NCI-H1105 (cell line): ENCODE results near the gene COL16A1.

ENCODE experiments used
- DNase-seq: peaks from one replicate; lab custom pipeline; 2025; lab: John Stamatoyannopoulos, UW

Gene COL16A1

DNA sequence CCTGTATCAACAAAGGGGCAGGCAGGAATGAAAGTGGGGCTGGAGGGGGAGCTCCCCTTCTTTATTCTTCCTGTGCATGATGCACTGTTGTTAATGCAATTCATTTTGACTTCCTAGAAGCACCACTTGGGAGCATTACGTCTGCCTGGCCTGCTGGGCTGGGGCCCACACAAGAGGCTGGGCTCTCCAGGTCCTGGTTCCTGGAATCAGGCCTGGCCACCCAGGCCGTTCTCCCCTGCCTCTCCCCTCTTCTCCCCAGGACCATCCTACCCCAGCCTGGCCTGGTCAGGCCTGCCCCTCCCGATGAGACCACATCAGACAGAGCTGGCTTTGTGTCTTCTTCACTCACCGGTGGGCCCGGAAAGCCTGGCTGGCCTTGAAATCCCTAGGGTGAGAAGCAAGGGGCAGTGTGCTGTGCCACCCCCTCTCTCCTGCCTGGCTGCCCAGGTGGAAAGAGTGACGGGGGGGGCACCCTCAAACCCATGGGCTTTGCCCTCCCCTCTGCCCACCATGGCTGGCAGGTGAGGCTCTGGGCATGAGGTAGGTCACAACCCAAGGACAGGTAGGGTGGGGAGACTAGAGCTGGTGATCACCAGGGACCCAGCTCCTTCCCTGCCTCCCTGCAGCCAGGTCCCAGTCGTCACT, 38.5 kb downstream of the COL16A1 start:
- no peak for DNase-seq

DNA sequence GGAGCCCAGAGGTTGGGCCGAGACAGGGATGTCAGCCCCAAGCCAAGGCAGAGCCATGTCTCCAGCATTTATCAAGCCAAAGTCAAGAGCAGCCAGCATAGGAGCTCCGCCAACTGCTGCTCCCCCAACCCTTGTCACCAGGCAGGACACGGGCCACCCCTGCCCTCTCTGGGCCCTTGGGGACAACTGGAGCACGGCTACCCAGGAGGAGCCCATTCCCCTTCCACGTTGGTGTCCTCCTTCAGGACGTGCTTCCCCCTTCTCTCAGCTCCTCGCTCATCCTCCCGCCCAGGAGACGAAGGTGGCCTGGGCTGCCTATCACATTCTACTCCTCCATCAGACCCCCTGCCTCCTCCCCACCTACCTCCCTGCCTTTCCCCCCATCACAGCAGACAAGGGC, 39.3 kb downstream of the COL16A1 start:
- no peak for DNase-seq

DNA sequence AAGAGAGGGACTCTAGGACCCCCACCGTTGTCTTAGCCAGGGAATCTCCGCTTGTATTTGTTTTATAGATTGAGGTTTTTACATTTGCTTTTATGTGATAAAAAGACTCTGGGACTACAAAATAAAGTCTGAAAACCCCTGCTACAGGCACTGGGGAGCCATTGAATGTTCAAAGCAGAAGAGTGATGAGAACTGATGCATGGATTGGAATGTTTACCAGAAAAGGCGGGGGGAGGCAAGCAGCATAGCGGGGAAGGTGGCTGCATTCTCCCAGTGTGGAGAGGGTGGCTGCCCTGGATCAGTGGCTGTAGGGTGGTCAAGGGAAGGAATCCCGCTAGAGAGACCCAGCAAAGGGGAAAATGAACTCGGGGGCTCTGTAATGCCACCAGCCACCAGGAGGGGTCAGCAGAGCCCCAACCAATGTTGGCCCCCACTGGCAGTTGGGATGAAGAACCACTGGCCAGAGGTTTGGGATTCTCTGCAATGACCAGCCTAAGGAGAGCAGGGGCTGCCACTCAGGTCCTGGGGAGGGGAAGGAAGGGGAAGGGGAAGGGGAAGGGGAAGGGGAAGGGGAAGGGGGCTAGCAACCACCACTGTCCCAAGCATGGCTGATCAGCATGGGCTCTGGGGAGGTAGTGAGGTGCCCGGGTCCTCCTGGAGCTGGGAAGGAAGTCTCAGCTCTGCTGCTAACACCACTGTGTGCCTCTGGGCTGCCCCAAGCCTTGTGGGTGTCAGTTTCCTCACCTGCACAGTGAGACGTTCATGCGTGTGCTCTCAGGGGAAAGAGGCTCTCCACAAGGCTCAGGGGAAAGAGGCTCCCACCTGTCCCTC, 40.0 kb downstream of the COL16A1 start:
- peak; percentile 34 for DNase-seq

DNA sequence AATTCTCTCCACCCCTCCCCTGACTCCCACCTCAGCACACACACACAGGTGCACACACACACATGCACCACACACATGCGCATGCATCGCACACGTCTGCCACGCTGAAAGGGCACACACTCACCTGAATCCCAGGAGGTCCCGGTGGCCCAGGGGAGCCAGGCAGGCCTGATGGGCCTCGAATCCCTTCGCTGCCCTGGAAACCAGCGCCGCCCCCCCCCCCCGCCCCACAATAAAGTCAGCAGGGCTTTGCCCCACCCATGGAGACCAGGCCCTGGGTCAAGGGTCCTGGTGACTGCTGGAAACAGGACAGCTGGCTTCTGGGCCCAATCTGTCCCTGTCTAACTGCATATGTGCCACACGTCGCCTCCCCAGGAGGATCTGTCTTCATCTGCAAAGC, 41.4 kb downstream of the COL16A1 start:
- DNase-seq: no peak

DNA sequence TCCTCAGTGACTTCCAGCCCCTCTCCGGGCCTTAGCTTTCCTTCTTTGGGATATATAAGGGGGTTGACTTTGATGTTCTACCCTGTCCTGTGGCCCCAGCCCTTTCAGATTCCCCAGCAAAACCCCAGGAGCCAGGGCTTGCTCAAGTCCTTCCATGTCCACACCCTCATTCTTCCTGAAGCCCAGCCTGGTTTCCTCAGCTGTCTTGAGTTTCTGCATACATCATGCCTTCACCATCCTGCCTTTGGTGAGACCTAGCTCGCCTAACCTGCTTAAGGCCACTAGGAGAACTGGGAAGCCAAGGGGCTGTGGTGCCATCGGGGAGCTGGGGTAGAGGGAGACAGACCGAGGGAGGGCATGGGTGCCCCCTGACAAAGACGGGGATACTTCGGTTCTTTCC, 42.0 kb downstream of the COL16A1 start:
- DNase-seq: no peak

DNA sequence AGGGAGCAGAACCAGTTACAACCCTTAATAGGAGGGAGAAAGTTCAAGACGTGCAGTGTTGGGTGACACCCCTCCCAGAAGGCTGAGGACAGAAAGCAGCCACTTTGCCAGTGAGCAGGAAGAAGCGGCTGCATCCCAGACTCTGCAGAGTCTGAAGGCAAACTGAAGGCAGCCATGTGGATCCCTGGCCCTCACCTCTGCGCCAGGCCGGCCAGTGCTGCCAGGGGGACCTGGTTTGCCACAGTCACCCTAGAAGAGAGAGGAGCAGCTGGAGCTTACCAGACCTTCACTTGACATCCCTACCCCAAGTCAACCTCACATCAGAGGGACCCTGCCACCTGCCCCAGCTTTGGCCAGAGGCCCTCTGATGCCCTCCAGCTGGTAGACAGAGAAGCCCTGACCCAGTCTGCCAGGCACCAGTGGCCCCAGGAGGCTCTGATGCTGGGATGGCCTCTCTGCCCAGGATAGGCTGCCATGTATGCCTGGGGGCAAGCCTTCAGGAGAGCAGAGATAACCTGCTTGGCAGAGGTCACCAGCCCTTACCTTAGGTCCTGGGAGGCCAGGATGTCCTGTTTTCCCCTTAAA, 42.9 kb downstream of the COL16A1 start:
- no peak for DNase-seq

DNA sequence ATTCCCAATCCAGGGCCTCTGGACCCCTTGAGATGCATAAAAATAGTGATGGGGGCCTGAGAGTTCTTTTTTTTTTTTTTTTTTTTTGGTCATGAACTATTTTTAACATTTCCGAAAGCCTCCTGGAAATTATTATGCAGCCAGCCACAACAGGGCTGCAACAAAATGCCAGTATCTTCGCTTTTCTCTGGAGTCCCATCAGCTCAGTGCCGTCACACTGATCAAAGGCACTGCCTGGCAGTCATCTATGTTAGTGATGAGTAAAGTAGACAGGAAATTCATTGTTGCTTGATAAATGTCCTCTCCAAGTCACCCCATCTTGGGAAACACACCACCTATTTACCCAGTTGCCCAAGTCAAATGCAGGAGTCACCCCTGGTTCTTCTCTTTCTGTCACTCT, 43.9 kb downstream of the COL16A1 start:
- DNase-seq: no peak

DNA sequence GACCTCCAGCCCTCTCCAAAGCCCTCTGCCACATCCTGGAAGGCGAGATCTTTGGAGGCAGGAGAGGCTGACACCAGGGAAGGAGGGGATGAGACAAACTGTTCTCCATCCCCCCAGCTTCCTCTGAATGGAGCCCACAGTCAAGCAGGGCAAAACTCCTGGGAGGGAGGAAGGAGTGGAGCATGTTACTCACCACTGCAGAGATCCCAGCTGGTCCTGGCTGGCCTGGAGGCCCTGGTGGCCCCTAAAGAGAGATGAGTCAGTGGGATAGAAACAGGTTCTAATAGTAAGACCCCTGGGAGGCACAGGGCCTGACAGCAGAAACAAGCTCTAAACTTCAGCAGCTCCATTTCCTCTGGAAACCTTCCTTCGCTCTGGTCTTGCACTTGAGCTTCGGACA, 45.1 kb downstream of the COL16A1 start:
- DNase-seq: no peak

DNA sequence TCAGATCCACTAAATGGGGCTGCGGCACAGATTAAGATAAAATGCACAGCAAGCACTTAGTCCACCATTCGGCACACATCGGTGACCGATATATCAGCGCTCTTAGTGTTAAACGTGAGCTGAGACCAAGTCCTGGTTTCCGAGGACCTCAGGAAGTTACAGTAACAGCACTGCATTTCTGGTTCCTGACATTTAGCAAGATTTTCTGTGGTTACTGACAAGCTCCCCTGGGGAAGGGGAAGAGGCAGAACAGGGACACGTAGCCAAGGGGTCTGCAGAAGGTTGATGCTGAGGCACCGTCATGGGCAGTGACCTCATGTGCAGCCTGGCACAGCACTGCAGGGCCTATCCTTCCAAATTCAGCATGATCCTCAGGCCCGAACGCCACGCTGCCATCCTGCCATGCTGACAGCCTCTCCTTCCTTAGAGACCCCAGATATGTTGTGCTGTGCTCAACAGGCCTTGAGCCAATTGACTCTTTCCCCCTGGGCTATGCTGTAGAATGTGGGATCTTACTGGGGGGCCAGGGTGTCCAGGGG, 45.8 kb downstream of the COL16A1 start:
- no peak for DNase-seq

DNA sequence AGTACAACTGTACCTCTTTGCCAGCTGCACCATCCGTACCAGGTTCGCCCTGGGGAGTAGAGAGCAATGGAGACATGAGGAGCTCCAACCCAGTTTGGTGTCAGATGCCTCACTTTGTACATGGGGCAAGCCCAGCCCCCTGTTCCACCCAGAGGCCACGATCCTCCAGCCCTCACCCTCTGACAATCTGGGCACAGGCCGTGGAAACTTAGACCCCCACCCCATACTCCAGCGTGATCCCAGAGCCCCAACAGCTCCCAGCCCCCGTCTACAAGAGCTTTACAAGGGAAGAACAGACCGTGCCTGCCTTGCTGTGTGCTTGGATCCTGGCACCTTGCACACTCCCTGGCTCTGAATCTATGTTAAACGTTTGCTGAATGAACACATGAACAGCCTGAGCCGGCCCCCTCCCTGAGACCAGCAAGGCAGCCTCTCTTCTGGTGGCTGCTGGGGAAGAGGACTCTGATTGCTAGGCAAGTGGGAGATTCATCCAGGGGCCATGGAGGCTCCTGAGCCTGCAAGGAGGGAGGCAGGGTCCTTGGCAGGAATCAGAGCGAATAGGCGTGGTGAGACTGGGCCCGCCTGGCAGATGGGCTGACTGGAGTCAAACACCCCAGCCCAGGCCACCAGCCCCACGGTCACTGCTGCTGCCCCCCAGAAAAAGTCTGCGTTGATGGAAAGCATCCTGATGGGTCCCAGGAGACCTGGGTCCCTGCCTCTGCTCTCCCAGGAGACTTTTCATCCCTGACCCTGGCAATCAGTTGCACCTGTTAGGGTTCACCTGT, 46.6 kb downstream of the COL16A1 start:
- no peak for DNase-seq

DNA sequence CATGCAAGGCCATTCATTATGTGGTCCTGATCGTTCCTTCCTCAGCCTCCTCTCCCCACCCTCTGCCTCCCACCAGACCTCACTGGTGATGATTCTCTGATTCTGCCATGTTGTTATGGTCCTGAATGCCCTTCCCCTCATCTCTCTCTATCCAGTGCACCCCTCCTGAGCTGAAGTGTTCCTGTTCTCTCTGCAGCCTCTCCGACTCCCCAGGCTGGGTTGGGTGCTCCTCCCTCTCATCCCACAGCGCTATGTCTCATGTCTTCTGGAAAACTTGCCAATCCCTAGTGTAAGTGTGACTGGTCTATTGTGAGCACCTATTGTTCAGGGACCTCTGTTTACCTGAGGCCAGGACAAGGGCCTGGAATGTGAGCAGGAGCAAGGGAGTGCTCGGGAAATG, 48.1 kb downstream of the COL16A1 start:
- DNase-seq: no peak

DNA sequence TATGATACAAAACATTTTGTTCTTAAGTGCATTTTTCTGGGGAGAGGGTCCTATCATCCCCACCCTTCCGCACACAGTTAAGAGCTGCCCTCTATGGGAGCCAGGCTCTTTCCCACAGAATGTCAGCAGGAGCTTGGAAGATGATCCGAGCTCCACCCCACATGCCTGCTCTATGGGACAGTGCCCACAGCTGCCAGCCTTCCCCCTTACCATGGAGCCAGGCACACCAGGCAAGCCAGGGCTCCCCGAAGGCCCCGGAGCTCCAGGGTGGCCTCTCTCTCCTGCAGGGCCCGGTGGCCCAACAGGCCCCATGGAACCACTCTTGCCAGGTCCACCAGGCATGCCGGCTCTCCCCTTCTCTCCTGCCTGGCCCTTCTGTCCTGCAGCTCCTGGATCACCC, 48.7 kb downstream of the COL16A1 start:
- DNase-seq: no peak

DNA sequence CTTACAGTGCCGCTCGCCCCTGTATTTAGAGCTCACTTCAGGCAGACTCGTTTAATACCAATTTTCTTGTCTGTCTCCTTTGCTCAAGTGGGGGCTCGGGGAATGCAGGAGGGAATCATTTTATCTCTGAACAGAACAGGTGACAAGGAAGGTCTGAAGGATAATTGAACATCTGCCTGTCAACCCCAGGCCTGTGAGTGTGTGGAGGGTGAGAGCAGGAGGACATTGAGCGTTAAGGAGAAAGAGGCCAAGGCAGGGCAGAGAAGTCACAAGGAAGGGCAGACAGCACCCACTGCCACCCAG, 49.4 kb downstream of the COL16A1 start:
- DNase-seq: no peak

DNA sequence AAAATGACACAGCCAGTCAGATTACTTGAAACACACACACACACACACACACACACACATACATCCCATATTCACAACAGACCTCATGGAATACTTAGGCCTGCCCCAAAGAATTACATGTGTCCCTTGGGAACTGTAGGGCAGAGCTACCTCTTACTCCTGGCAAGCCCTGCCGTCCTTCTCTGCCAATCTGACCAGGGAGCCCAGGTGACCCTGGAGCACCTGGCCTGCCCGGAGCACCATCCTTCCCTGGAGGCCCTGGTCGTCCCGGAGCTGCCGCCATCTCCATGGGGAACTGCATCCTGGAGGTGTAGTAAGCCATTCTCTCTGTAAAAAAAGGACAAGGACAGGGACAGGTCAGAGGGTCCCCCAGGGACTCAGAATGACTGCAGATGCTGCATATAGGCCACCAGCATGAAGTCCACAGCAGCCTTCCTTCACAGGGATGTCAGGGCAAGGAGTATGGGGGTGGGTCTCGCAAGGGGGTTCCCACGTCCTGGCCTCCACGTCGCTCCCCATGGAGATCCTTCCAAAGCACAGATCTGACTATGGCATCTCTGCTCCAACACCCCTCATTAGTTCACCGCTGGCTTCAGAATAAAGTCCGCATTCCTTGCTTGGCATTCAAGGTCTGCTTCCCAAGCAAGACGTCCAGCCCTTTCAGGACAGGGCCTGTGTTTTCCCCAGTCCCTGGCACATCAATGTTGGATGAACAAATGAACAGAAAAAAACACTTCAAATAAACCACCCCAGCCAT, 49.9 kb downstream of the COL16A1 start:
- DNase-seq: no peak

DNA sequence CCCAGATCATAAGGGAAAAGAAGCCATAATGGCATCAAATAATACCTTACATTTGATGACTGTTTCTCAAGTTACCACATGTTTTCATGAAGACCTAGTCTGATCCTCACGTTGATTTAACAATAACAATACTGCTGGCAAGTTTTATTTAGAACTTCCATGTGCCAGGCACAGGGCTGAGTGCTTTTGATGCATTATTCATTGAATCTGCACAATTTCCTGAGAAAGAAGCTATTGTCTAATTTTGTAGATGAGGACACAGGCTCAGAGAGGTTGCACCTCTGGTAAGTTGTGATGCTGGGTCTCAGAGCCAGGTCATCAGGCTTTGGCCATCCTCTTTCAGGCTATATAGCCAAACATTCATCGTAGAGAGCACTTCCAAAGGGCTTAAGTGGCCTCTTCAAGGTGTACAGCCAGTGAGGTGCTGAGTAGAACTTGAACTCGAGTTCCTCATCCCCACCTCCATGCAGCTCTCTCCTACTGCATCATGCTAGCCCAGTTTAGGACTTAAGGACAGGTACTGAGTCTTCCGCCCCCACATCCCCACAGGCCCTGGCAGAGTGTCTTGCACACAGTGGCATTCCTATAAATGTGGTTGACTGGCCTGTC, 50.8 kb downstream of the COL16A1 start:
- DNase-seq: no peak

DNA sequence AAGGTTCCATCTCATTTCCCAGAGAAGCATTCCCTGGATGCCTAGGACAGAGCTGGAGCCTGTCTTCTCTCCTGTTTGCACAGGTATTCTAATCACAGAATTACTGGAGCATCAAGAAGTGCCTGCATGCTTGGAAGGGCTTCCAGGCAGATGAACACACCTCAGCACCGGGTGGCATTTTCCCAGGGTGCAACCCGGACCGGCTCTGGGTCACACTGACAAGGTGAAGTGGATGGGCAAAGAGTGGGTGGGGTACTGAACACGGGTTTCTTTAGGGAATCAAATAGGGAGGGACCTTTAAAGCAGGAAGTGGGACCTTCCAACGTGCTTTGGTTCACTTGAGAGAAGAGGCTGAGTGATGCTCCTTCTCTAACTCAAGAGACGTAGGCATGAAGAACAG, 52.1 kb downstream of the COL16A1 start:
- no peak for DNase-seq

DNA sequence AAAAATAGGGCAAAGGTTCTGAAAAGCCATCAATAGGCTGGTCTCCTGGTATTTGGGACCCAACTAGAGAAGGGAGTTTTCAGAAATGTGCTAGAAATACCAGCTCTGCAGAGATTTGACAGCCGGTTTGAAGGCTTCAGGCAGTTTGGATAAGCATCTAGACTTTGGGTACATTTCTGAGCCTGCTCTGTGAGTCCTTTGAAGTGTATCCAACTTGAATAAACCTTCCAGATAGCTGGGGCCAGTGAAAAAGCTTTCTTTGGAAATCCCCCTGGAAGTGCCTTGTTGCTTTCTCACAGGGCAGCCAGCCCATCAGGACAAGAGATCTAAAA, 52.8 kb downstream of the COL16A1 start:
- no peak for DNase-seq

DNA sequence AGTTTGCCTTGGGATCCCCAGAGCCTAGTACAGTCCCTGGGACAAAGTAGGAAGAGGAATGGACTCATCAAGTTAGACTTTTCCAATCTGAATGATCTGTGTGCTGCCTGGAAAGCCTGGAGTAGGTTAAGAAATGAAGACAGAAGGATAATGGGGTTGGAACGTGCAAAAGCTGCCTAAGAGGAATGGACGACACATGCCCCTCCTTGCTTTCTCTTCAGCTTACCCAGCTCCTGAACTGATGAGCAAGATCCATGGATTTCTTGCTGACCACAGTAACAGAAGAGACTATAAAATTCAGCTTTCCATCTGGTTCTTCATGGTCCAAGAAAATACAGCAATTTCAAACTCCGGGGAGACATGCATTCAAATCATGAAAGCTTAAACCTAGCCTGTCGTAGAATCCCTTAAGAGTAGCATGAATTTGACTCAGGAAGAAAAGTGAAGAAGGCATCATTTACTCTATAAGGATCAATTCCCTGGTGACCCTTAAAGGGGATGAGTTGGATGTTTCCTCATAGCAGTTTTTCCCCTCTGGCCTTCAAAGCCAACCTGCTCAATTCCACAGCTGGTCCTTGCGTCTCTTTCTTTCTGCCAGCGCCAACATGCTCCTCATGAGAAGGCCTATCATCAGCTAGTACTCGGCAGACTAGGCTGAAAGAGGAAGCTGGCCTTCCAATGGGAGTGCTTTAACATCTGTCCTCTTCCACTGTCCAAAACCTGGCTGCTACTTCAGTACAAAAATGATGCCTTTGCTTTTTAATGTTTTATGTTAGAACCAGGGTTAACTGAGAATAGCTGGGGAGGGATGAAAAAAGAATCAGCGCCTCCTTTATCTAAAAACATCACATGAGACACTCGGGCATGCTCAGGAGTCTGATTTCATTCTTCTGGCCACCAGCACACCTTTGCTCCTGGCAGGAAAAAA, 53.4 kb downstream of the COL16A1 start:
- no peak for DNase-seq

DNA sequence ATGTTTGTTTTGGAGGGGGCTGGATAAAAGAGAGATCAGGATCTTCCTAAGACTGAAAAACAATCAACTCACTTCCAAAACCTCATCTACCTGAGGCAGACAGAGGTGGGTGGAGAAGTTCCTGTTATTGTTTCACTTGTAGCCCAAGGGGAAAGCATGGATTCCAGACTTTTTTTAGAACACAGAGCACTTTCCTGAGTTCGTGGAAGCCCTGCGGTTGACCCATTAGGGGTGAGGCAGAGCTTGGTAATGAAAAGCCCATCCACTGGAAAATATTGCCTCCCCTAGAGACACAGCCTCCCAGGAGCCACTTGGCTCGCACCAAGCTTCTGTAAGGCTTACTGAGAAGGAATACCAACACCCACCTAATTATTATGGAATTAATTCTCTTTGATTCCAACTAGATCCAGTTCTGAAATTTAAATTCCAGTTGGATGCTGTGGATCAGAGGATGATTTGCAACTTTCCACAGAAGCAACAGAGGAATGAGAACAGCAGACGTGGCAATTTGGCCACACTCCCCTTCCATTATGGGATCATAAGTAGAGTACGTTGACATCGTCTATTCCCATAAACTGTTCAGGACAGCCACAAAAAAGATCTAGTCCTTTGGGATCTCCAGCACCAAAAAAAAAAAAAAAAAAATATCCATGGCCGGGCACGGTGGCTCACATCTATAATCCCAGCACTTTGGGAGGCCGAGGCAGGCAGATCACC, 55.0 kb downstream of the COL16A1 start:
- no peak for DNase-seq

DNA sequence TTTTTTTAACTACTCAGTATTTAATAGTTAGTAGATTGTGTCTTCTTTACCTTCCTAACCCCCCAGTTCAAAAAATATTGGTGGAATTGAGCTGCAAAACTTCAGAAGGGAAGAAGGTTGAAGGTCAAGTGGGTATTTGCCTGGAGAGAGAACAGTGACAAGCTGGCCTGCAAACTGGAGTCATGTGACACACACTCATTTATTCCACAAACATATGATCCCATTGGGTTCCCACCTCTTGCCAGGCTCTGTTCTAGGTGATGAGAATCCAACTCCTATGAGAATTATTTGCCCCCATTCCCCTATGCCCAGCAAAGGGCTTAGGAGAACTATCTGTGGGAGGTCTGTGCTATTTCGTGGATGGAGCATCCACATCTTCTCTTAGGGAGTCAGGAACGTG, 55.6 kb downstream of the COL16A1 start:
- DNase-seq: no peak
